ENCODE measurements around the gene USP40. TPM values are rescaled to one million over a fixed set of nuclear protein-coding genes. Genes with fewer than 3 reads are reported as not detected.

Gene USP40
- total and polyA plus RNA-seq, 10 of the 15 experiments (the other 5 are each of a cell fraction or from before 2014, with no cell fraction given), result 3.4 to 20.8 (median 15.2) TPM

GRCh38 chr2:233490831-233491230, 75.8 kb downstream of the USP40 start:
- BruUV-seq (replicated peaks), result no TSS peak
- Histone ChIP-seq H3K79me2 (ENCODE audit: control insufficient read depth, insufficient read depth, low read length) (no peaks in the 10 kb centered on the region), H3K9me3 (replicated peaks; ENCODE audit: control insufficient read depth, insufficient read depth, low read length) (no peaks in the 10 kb centered on the region), H3K27ac (ENCODE audit: control insufficient read depth, insufficient read depth) (no peak overlapping the region), H4K20me1 (ENCODE audit: control insufficient read depth, insufficient read depth) (no peaks in the 10 kb centered on the region), H3K4me1 (ENCODE audit: control insufficient read depth, insufficient read depth, low read length) (no peaks in the 10 kb centered on the region), H3K36me3 (ENCODE audit: control insufficient read depth in 2 of 2, insufficient read depth in 2 of 2, low read length in 1 of 2) (peaks cover 0 to 10% of the 10 kb centered on the region in 2 experiments; a peak in 2 of 4 replicates), H3K4me3 (no peak overlapping the region), H3K9ac (ENCODE audit: control insufficient read depth, insufficient read depth, low read length) (no peak overlapping the region), H3K4me2 (ENCODE audit: control insufficient read depth, insufficient read depth) (no peak overlapping the region), H3K27me3 (replicated peaks in 1 of 2; ENCODE audit: control insufficient read depth in 2 of 2, insufficient read depth in 2 of 2, low read length in 1 of 2) (no peaks in the 10 kb centered on the region), H2AFZ (ENCODE audit: control insufficient read depth, low read depth, low read length) (no peak overlapping the region)
- ATAC-seq (no peak), FAIRE-seq (no peak), DNase-seq (ENCODE audit: low read depth, low spot score) (no peak)
- ChIA-PET SMC1A (ENCODE audit: uncharacterized antibody, unreplicated experiment) (no interaction called here), RAD21 (ENCODE audit: unreplicated experiment) (no interaction called here), POLR2A (no interaction called here), CTCF (no interaction called here)
- in situ Hi-C loops (cut with MboI) (no loop called here), intact Hi-C loops (cut with micrococcal nuclease; ENCODE audit: unreplicated experiment) (no loop called here)
- 91% methylated on average over 7 of the region's 7 CpGs for WGBS (ENCODE audit: insufficient coverage, insufficient replicate concordance, low lambda C conversion rate, missing lambda C conversion rate)
- no peak for TF ChIP-seq DPF2 (IDR thresholded peaks at IDR 0.05)
- TF ChIP-seq CHD1 (IDR thresholded peaks at IDR 0.05; ENCODE audit: low read depth, low read length), result no peak
- TF ChIP-seq ZBTB40 (IDR thresholded peaks at IDR 0.05; ENCODE audit: borderline replicate concordance), result no peak
- TF ChIP-seq NFIC (IDR thresholded peaks at IDR 0.05; ENCODE audit: low read depth, low read length), result no peak
- TF ChIP-seq RAD51 (IDR thresholded peaks at IDR 0.05), result no peak
- TF ChIP-seq ATF3 (IDR thresholded peaks at IDR 0.05; ENCODE audit: borderline replicate concordance, extremely low read depth, low read depth, low read length), result no peak
- TF ChIP-seq ESRRA (IDR thresholded peaks at IDR 0.05; ENCODE audit: low read length), result no peak
- TF ChIP-seq IKZF1 (conservative IDR thresholded peaks at IDR 0.05), result no peak
- TF ChIP-seq POLR2AphosphoS5 (IDR thresholded peaks at IDR 0.05; ENCODE audit: low read length), result no peak
- TF ChIP-seq POLR2AphosphoS2 (IDR thresholded peaks at IDR 0.05; ENCODE audit: low read depth, low read length), result no peak
- TF ChIP-seq BRCA1 (IDR thresholded peaks at IDR 0.05; ENCODE audit: low read depth, low read length), result no peak
- no peak for TF ChIP-seq WRNIP1 (IDR thresholded peaks at IDR 0.05; ENCODE audit: borderline replicate concordance, low read depth, low read length)
- no peak for TF ChIP-seq ZNF274 (IDR thresholded peaks at IDR 0.05; ENCODE audit: insufficient read depth, insufficient read length)
- no peak for TF ChIP-seq TCF12 (IDR thresholded peaks at IDR 0.05; ENCODE audit: low read depth, low read length)
- TF ChIP-seq, protein P1, sequence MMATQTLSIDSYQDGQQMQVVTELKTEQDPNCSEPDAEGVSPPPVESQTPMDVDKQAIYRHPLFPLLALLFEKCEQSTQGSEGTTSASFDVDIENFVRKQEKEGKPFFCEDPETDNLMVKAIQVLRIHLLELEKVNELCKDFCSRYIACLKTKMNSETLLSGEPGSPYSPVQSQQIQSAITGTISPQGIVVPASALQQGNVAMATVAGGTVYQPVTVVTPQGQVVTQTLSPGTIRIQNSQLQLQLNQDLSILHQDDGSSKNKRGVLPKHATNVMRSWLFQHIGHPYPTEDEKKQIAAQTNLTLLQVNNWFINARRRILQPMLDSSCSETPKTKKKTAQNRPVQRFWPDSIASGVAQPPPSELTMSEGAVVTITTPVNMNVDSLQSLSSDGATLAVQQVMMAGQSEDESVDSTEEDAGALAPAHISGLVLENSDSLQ (IDR thresholded peaks at IDR 0.05), result no peak
- TF ChIP-seq JUNB (IDR thresholded peaks at IDR 0.05), result no peak

Data from GM12878 (cell line).